GM21529 (cell line): ENCODE measurements around the gene C11orf52.

Source experiments
- ATAC-seq: cut with Tn5 transposase; IDR thresholded peaks from one replicate; pipeline ENCODE4 v1.9.1; 2021; ENCODE audit not compliant: unreplicated experiment

The C11orf52 gene

GRCh38 chr11:111974446-111974845, 55.7 kb downstream of the C11orf52 start:
- no peak for ATAC-seq

- no peak for ATAC-seq
These were observed 56.5 kb downstream of the C11orf52 start for GRCh38 chr11:111975076-111975806.

GRCh38 chr11:111976119-111976766, 57.5 kb downstream of the C11orf52 start:
- no peak for ATAC-seq
